CD4-positive, alpha-beta T cell treated with Interleukin-10 for 1 hour (primary cell): Measurements from ENCODE around the gene ATG4D.

Experiments
- DNase-seq: peaks from one replicate; pipeline ENCODE4 v3.0.0-alpha.2; 2020

The ATG4D gene

DNA sequence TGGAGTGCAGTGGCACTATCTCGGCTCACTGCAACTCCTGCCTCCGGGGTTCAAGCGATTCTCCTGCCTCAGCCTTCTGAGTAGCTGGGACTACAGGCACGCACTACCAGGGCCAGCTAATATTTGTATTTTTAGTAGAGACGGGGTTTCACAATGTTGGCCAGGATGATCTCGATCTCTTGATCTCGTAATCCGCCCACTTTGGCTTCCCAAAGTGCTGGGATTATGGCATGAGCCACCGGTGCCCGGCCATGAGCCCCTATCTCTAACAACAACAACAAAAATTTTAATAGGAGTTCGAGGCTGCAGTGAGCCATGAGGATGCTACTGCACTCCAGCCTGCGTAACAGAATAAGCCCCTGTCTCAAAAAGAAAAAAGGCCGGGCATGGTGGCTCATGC is 38.4 kb downstream of the ATG4D start:
- no peak for DNase-seq

DNA sequence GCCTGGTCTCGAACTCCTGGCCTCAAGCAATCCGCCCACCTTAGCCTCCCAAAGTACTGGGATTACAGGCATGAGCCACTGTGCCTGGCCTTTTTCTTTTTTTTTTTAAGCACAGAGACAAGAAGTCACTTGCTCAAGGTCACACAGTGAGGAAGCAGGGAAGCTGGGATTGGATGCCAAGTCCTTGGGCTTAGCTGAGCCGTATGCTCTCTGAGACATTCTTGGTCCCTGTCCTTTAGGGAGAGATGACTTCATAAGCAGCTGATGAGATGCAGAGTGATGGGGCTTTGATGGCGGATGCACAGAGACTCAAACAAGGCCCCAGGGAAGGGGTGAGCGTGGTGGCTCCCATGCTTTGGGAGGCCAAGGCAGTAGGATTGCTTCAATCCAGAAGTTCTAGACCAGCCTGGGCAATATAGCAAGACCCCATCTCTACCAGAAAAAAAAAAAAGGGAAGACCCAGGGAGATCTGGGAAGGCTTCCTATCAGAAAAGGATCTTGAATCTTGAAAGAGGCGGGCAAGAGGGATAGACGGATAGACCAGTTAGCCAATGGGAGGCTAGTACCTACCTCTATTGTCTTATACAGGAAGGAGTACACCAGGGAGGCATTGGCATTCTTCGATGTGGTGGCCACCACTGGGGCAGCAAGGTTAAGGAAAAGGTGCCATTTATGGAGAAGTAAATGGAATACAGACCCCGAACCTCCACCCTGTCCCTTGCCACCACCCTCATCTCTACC is 39.5 kb downstream of the ATG4D start:
- DNase-seq = no peak

DNA sequence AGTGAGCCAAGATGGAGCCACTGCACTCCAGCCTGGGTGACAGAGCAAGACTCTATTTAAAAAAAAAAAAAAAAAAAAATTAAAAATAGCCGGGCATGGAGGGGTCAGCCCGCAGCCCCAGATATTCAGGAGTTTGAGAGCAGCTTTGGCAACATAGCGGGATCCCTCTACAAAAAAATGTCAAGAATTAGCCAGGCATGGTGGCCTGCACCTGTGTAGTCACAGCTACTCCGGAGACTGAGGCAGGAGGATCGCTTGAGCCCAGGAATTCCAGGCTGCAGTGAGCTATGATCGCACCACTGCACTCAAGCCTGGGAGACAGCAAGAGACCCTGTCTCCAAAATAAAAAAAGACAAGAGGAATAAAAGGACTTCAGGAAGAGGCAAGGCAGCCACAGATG is 42.7 kb downstream of the ATG4D start:
- no peak for DNase-seq

DNA sequence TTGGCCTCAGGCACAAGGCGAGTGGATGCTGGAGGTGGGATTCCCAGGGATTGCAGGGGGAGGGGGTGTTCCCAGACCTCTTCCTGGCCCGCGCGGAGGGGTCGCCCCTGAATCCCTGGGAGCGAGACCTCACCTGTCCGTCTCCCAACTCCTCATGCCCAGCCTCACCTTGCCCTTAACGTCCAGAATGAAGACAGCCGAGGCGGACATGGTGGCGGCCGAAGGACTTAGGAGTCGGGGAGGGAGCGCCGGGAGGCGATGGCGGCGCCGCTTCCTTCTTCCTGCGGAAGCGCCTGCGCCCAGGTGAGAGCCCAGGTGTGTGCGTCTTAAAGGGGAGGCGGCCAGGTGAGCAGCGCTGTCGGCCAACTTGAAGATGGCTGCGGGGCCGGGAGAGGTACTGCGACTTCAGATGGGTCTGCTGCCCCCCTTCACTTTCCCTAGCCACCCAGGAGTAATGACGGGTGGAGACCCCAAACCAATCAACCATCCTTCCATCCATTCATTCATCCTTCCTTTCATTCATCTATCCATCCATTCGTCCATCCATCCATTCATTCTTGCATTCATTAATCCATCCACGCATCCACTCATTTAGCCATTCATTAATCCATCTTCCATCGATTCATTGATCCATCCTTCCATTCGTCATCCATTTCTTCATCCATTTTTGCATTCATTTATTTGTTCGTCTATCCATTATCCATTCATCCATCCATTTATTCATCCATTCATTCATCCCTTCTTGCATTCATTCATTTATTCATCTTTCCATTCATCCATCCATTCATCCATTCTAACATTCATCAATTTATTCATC is 43.5 kb downstream of the ATG4D start, which contains the start of gene AP1M2:
AP1M2 (minus strand) TSS at position 291 of the 817 bp plus-strand sequence; CDS start at position 210, 81 bp downstream.
- no peak for DNase-seq

DNA sequence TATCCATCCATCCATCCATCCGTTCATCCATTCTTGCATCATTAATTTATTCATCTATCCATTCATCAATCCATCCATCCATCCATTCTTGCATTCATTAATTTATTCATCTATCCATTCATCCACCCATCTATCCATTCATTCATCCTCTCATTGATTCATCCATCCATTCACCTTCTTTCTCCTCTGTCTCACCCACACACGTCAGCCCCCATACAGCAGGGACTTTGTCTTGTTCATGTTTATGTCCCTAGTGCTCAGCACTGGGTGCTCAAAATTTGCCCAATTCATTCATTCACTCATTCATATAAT is 44.1 kb downstream of the ATG4D start:
- DNase-seq = no peak

DNA sequence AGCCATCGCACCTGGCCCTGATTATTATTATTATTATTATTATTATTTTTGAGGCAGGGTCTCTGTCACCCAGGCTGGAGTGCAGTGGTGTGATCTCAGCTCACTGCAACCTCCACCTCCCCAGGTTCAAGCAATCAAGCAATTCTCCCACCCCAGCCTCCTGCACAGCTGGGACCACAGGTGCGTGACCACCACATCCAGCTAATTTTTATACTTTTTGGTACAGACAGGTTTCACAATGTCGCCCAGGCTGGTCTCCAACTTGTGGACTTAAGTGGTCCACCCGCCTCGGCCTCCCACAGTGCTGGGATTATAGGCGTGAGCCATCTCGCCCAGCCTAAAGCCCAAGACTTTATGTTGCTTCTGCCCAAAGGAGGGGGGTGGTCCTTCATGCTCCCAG is 49.4 kb downstream of the ATG4D start:
- DNase-seq = no peak

DNA sequence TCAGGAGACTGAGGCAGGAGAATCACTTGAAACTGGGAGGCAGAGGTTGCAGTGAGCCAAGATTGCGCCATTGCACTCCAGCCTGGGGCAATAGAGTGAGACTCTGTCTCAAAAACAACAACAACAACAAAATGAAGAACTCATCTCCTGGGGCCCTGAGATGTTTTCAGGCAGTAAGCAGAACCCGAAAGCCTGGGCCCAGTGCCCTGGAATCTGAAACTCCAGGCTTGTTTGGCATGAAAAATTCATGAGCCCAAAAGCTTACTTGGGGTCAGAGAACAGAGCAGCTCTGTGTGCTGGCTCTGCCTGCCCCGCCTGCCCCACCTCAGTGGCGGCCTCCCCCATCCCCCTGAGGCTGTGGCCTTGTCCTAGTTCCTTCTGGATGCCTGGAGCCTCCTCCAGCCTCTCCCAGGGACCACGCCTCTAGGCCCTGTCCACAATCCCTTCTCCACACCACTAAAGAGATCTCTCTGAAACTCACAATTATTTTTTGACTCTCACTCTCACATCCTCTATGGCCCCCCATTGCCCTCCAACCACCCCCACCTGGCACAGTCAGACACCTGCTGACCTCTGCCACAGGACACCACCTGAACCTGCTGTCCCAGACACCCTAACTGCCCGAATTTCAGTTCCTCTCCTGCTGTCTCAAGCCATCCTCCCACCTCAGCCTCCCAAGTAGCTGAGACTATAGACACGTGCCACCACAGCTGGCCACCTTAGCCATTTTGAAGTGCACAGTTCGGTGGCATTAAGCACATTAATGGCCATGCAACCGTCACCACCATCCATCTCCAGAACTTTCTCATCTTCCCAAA is 50.3 kb downstream of the ATG4D start:
- DNase-seq = no peak

DNA sequence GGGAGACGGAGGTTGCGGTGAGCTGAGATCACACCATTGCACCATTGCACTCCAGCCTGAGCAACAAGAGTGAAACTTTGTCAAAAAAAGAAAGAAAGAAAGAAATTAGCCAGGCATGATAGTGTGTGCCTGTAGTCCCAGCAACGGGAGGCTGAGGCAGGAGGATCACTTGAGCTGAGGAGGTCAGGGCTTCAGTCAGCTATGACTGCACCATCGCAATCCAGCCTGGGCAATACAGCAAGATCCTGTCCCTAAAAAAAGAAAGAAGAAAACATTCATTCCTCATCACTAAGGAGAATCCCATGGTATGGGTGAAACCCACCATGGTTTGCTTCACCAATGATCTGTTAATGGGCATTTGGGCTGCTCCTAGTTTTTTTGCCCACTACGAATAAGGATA is 56.4 kb downstream of the ATG4D start:
- DNase-seq = no peak

DNA sequence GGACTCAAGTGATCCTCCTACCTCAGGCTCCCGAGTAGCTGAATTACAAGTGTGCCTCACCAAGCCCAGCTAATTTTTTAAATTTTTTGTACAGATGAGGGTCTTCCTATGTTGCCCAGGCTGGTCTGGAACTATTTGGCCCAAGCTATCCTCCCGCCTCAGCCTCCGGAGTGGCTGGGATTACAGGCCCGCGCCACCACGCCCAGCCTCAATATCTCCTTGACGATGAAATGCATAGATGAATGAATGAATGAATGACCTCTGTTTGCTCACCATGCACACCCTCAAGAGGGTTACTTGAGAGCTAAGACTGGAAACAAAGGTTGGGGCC is 58.3 kb downstream of the ATG4D start:
- DNase-seq = no peak

DNA sequence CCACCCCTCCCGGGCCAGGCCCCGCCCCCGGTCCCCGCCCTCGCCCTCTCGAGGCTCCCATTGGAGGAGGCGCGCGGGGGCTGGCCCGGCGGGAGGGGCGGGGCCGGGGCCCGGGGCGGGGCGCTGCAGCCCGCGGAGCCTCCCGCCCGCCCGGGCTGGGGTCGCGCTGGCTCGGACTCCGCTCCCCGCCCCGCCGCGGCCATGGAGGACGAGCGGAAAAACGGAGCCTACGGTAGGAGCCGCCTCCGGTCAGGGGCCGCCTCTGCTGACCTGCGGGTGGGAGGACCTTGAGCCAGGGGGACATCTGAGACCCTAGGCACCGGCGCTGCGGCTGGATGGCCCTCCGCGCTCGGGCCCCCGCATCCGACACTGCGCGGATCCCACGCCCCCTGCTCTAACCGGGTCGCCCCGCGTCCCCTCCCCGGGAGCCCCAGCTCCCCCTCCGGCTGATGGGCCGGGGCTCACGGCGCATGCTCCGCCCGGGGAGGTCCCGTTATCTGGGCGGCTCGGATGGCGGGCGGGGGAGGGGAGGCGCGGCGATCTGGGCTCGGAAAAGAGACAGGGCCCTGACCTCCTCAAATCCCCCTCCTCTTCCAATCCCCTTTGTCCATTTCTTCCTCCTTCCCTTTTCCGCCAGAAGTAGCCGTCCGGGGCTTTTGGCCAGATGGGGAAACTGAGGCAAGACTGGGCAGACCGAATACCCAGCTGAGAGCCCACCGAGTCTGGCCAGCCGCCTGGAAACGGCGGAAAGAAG is 58.8 kb downstream of the ATG4D start:
- DNase-seq = peak; percentile 90
